HK-2 (cell line): ENCODE data around the gene AURKA.
A peak's percentile ranks its signal among the peaks of the same experiment; 100 is the strongest.
"Not testable (repeated sequence)": the region's sequence is repeated elsewhere in the genome, so short reads cannot be mapped to it uniquely, and the experiment has no call there.

Experiments
- DNase-seq: peaks from one replicate; pipeline ENCODE4 v3.0.0-alpha.2; 2018; ENCODE audit not compliant: unreplicated experiment

AURKA gene

GRCh38 chr20:56422076-56422823 lies 30.2 kb upstream of the AURKA start:
- peak; percentile 62 for DNase-seq

GRCh38 chr20:56420940-56421688 lies 29.1 kb upstream of the AURKA start:
- DNase-seq, result no peak

- no peak for DNase-seq
These were observed 28.0 kb upstream of the AURKA start for GRCh38 chr20:56420028-56420427.

GRCh38 chr20:56418385-56418861 lies 26.4 kb upstream of the AURKA start:
- no peak for DNase-seq

- no peak for DNase-seq
These were observed 25.9 kb upstream of the AURKA start for GRCh38 chr20:56417911-56418310.

- no peak for DNase-seq
These were observed 25.4 kb upstream of the AURKA start for GRCh38 chr20:56417402-56417801.

GRCh38 chr20:56414842-56415765 lies 23.1 kb upstream of the AURKA start:
- DNase-seq, result no peak

- no peak for DNase-seq
These were observed 20.9 kb upstream of the AURKA start for GRCh38 chr20:56412949-56413348.

GRCh38 chr20:56412473-56412790 lies 20.4 kb upstream of the AURKA start:
- no peak for DNase-seq

- DNase-seq, result no peak
These were observed 19.9 kb upstream of the AURKA start, which contains the start of gene CASS4 for GRCh38 chr20:56411759-56412472. CASS4 (plus strand) TSS chr20:56412260; CDS start chr20:56412459, 199 bp downstream.

GRCh38 chr20:56411287-56411686 lies 19.3 kb upstream of the AURKA start:
- DNase-seq, result not testable (repeated sequence)

- DNase-seq, result no peak
These were observed 17.9 kb upstream of the AURKA start for GRCh38 chr20:56409956-56410355.

GRCh38 chr20:56409521-56409920 lies 17.5 kb upstream of the AURKA start:
- DNase-seq, result no peak

- no peak for DNase-seq
These were observed 14.9 kb upstream of the AURKA start for GRCh38 chr20:56406910-56407309.

GRCh38 chr20:56405356-56405755 lies 13.3 kb upstream of the AURKA start:
- DNase-seq, result not testable (repeated sequence)

GRCh38 chr20:56403465-56403864 lies 11.4 kb upstream of the AURKA start:
- no peak for DNase-seq

GRCh38 chr20:56400001-56400640 lies 8.1 kb upstream of the AURKA start:
- no peak for DNase-seq

- DNase-seq, result no peak
These were observed 3.2 kb upstream of the AURKA start for GRCh38 chr20:56395166-56395565.

GRCh38 chr20:56393653-56394052 lies 1.6 kb upstream of the AURKA start:
- DNase-seq, result no peak

GRCh38 chr20:56392881-56393482 lies 967 bp upstream of the AURKA start:
- DNase-seq, result no peak
